AG10803 (cell line): ENCODE results near the gene CCM2.

Source experiments
- DNase-seq: peaks from one replicate; pipeline ENCODE4 v3.0.0; 2010; ENCODE audit warnings: low read depth
- H3K4me3 ChIP-seq: 2 replicates; pipeline ENCODE4 v1.5.1; 2011; ENCODE audit warnings: mild to moderate bottlenecking, low read length, control low read depth
- CTCF ChIP-seq: conservative IDR thresholded peaks from 2 replicates; pipeline ENCODE4 v1.5.1; 2011; ENCODE audit warnings: mild to moderate bottlenecking, low read length, control low read depth, inconsistent platforms

Gene CCM2

GRCh38 chr7:45074528-45075354, 74.7 kb downstream of the CCM2 start:
- H3K4me3 ChIP-seq = no peak overlapping the region
- DNase-seq = no peak
- no peak for TF ChIP-seq CTCF

- TF ChIP-seq CTCF = no peak
- DNase-seq = no peak
- H3K4me3 ChIP-seq = no peak overlapping the region
These were observed 75.3 kb downstream of the CCM2 start for GRCh38 chr7:45075355-45075644.

- H3K4me3 ChIP-seq = no peak overlapping the region
- no peak for DNase-seq
- TF ChIP-seq CTCF = no peak
These were observed 76.1 kb downstream of the CCM2 start for GRCh38 chr7:45075871-45076796.

GRCh38 chr7:45076946-45077345, 76.9 kb downstream of the CCM2 start:
- TF ChIP-seq CTCF = no peak
- DNase-seq = no peak
- H3K4me3 ChIP-seq = no peak overlapping the region

GRCh38 chr7:45077579-45077978, 77.6 kb downstream of the CCM2 start:
- TF ChIP-seq CTCF = no peak
- no peak overlapping the region for H3K4me3 ChIP-seq
- DNase-seq = no peak

- no peak overlapping the region for H3K4me3 ChIP-seq
- TF ChIP-seq CTCF = no peak; the same call in 1 of the 2 replicates
- DNase-seq = no peak
These were observed 78.2 kb downstream of the CCM2 start for GRCh38 chr7:45078125-45078681.
